ENCODE measurements around the gene SSR1.
A peak's percentile ranks its signal among the peaks of the same experiment; 100 is the strongest.

SSR1 gene

GRCh38 chr6:7237653-7238188 lies 75.3 kb downstream of the SSR1 start:
- DNase-seq (ENCODE audit: low read depth), result no peak
- no peak overlapping the region for H3K4me3 ChIP-seq (ENCODE audit: low read depth, low read length)
- TF ChIP-seq CTCF (IDR thresholded peaks at IDR 0.05; ENCODE audit: control insufficient read depth, extremely low read depth, insufficient read depth), result no peak

- peak; percentile 76 for DNase-seq (ENCODE audit: low read depth)
- peak overlapping the region; percentile 35 for H3K4me3 ChIP-seq (ENCODE audit: low read depth, low read length)
- TF ChIP-seq CTCF (IDR thresholded peaks at IDR 0.05; ENCODE audit: control insufficient read depth, extremely low read depth, insufficient read depth), result no peak
These were observed 76.4 kb downstream of the SSR1 start for GRCh38 chr6:7236306-7237209.

- H3K4me3 ChIP-seq (ENCODE audit: low read depth, low read length), result peak overlapping the region; percentile 35
- no peak for TF ChIP-seq CTCF (IDR thresholded peaks at IDR 0.05; ENCODE audit: control insufficient read depth, extremely low read depth, insufficient read depth)
- peak; percentile 95 for DNase-seq (ENCODE audit: low read depth)
These were observed 77.2 kb downstream of the SSR1 start for GRCh38 chr6:7235712-7236305.

- DNase-seq (ENCODE audit: low read depth), result no peak
- TF ChIP-seq CTCF (IDR thresholded peaks at IDR 0.05; ENCODE audit: control insufficient read depth, extremely low read depth, insufficient read depth), result no peak
- no peak overlapping the region for H3K4me3 ChIP-seq (ENCODE audit: low read depth, low read length)
These were observed 78.5 kb downstream of the SSR1 start for GRCh38 chr6:7234547-7234946.

GRCh38 chr6:7232351-7232750 lies 80.6 kb downstream of the SSR1 start:
- H3K4me3 ChIP-seq (ENCODE audit: low read depth, low read length), result no peak overlapping the region
- no peak for TF ChIP-seq CTCF (IDR thresholded peaks at IDR 0.05; ENCODE audit: control insufficient read depth, extremely low read depth, insufficient read depth)
- no peak for DNase-seq (ENCODE audit: low read depth)

GRCh38 chr6:7230956-7231713 lies 81.9 kb downstream of the SSR1 start:
- no peak for DNase-seq (ENCODE audit: low read depth)
- no peak for TF ChIP-seq CTCF (IDR thresholded peaks at IDR 0.05; ENCODE audit: control insufficient read depth, extremely low read depth, insufficient read depth)

More at GRCh38 chr6:7230956-7231713, 81.9 kb downstream of the SSR1 start:
- H3K4me3 ChIP-seq (ENCODE audit: low read depth, low read length), result no peak overlapping the region
